H1 (cell line): ENCODE data around the gene H2AZ1. TPM values are rescaled to one million over a fixed set of nuclear protein-coding genes. Genes with fewer than 3 reads are reported as not detected.
A peak's percentile ranks its signal among the peaks of the same experiment; 100 is the strongest.

Source experiments
- CTCF ChIA-PET: fragments of 300-600 bp; sonication (Branson Sonifier 250); formaldehyde crosslinking; loops from one replicate; lab custom pipeline; 2021; ENCODE audit not compliant: partially characterized antibody; lab: Charles Lee
- POLR2A ChIA-PET: fragments of 300-600 bp; sonication (Branson Sonifier 250); formaldehyde crosslinking; loops from one replicate; lab custom pipeline; 2021; ENCODE audit warnings: inconsistent platforms; ENCODE audit not compliant: partially characterized antibody; lab: Charles Lee
- DNase-seq, 2 experiments: peaks; one replicate each; pipeline versions ENCODE4 v3.0.0 to v3.0.0-alpha.2; 2010 to 2022; ENCODE audit warnings: low spot score in 2 of 2, low read depth in 1 of 2, mixed read lengths in 1 of 2
- FAIRE-seq: peaks from 2 replicates; lab custom pipeline; 2011; peaks lifted over from hg19 to GRCh38; lab: Jason Lieb, UNC
- H2AFZ ChIP-seq: 2 replicates; pipeline ENCODE4 v1.8.1; 2012; ENCODE audit warnings: low read length, inconsistent platforms
- H2AK5ac ChIP-seq: 2 replicates; pipeline ENCODE4 v1.6.1; 2013; ENCODE audit warnings: low read depth, low read length
- H2BK120ac ChIP-seq: replicated peaks from 2 replicates; pipeline ENCODE3; 2013; ENCODE audit warnings: low read depth, low read length, inconsistent platforms
- H2BK12ac ChIP-seq: 2 replicates; pipeline ENCODE4 v1.6.1; 2013; ENCODE audit warnings: low read depth, low read length
- H2BK15ac ChIP-seq: 2 replicates; pipeline ENCODE4 v1.6.1; 2013; ENCODE audit warnings: low read length
- H2BK20ac ChIP-seq: 2 replicates; pipeline ENCODE4 v1.6.1; 2013; ENCODE audit warnings: low read length
- H2BK5ac ChIP-seq: 2 replicates; pipeline ENCODE4 v1.6.1; 2013; ENCODE audit warnings: low read depth, low read length
- H3K14ac ChIP-seq: 2 replicates; pipeline ENCODE4 v1.6.1; 2013; ENCODE audit warnings: inconsistent platforms; ENCODE audit not compliant: insufficient read length
- H3K18ac ChIP-seq: 2 replicates; pipeline ENCODE4 v1.6.1; 2013; ENCODE audit warnings: low read length; ENCODE audit errors: extremely low read depth
- H3K23ac ChIP-seq: 2 replicates; pipeline ENCODE4 v1.6.1; 2013; ENCODE audit warnings: inconsistent platforms; ENCODE audit not compliant: insufficient read length
- H3K23me2 ChIP-seq: 2 replicates; pipeline ENCODE4 v1.6.1; 2013; ENCODE audit warnings: low read depth, low read length
- H3K27ac ChIP-seq: 2 replicates; pipeline ENCODE4 v1.6.1; 2011; ENCODE audit warnings: low read depth, low read length, inconsistent platforms
- H3K27me3 ChIP-seq, 4 experiments: replicated peaks in 1 of 4; 1 replicate in 1 of 4; 2 replicates in 3 of 4; pipeline versions ENCODE4 v1.6.1 to v1.8.1; 2011 to 2013; ENCODE audit warnings: low read length in 3 of 4, mild to moderate bottlenecking in 3 of 4, inconsistent platforms in 2 of 4, mixed read lengths in 2 of 4, moderate library complexity in 1 of 4; ENCODE audit not compliant: control insufficient read depth in 3 of 4, insufficient read depth in 3 of 4; ENCODE audit errors: extremely low read depth in 1 of 4
- H3K36me3 ChIP-seq, 4 experiments: 2 replicates each; pipeline versions ENCODE4 v1.6.1 to v1.8.1; 2011 to 2013; ENCODE audit warnings: mild to moderate bottlenecking in 4 of 4, low read length in 3 of 4, moderate library complexity in 2 of 4, control low read depth in 1 of 4, inconsistent platforms in 1 of 4; ENCODE audit not compliant: insufficient read depth in 4 of 4, control insufficient read depth in 2 of 4
- H3K4ac ChIP-seq: replicated peaks from 2 replicates; pipeline ENCODE3; 2013; ENCODE audit warnings: low read length, low read depth, mixed read lengths, inconsistent platforms; ENCODE audit not compliant: insufficient read length
- H3K4me1 ChIP-seq, 4 experiments: replicated peaks in 1 of 4; 1 replicate in 1 of 4; 2 replicates in 3 of 4; pipeline versions ENCODE4 v1.6.1 to v1.8.1; 2011 to 2013; ENCODE audit warnings: low read length in 3 of 4, inconsistent platforms in 2 of 4, mixed read lengths in 1 of 4; ENCODE audit not compliant: insufficient read depth in 4 of 4, control insufficient read depth in 3 of 4
- H3K4me2 ChIP-seq, 2 experiments: 2 replicates each; pipeline versions ENCODE4 v1.6.1 to v1.8.1; 2011 to 2013; ENCODE audit warnings: low read depth in 2 of 2, low read length in 2 of 2, control low read depth in 1 of 2, inconsistent platforms in 1 of 2, mild to moderate bottlenecking in 1 of 2; ENCODE audit not compliant: insufficient read depth in 1 of 2
- H3K4me3 ChIP-seq, 4 experiments: fragments of 200-600, 300-600 bp in 1 of 4; sonication (generic), shearing (Covaris generic), sonication (Bioruptor Twin) in 1 of 4; 2 replicates each; pipeline versions ENCODE4 v1.5.1 to v1.8.1; 2011 to 2016; ENCODE audit warnings: low read length in 4 of 4, low read depth in 3 of 4, control low read depth in 2 of 4, inconsistent platforms in 2 of 4, mild to moderate bottlenecking in 2 of 4, mixed read lengths in 1 of 4, moderate library complexity in 1 of 4; ENCODE audit not compliant: insufficient read depth in 2 of 4; ENCODE audit errors: extremely low read depth in 1 of 4
- H3K56ac ChIP-seq: replicated peaks from 2 replicates; pipeline ENCODE3; 2013; ENCODE audit warnings: low read depth, mild to moderate bottlenecking, mixed read lengths, low read length, inconsistent platforms; ENCODE audit not compliant: insufficient read length
- H3K79me1 ChIP-seq: 2 replicates; pipeline ENCODE4 v1.6.1; 2013; ENCODE audit warnings: low read depth, low read length, control low read depth
- H3K79me2 ChIP-seq, 2 experiments: 2 replicates each; pipeline versions ENCODE4 v1.6.1 to v1.8.1; 2012 to 2013; ENCODE audit warnings: low read length in 2 of 2, mild to moderate bottlenecking in 2 of 2, inconsistent platforms in 1 of 2; ENCODE audit not compliant: insufficient read depth in 2 of 2, control insufficient read depth in 1 of 2
- H3K9ac ChIP-seq, 4 experiments: replicated peaks in 1 of 4; 1 replicate in 1 of 4; 2 replicates in 3 of 4; pipeline versions ENCODE4 v1.6.1 to v1.8.1; 2011 to 2013; ENCODE audit warnings: low read depth in 3 of 4, low read length in 3 of 4, control low read depth in 2 of 4, mild to moderate bottlenecking in 2 of 4, moderate library complexity in 2 of 4, inconsistent platforms in 1 of 4; ENCODE audit errors: extremely low read depth in 1 of 4
- H3K9me3 ChIP-seq, 2 experiments: 2 replicates each; pipeline versions ENCODE4 v1.6.1 to v1.8.1; 2012 to 2013; ENCODE audit warnings: mild to moderate bottlenecking in 2 of 2, moderate library complexity in 2 of 2, control low read depth in 1 of 2, inconsistent platforms in 1 of 2, low read depth in 1 of 2, low read length in 1 of 2, mixed read lengths in 1 of 2; ENCODE audit not compliant: insufficient read depth in 2 of 2
- H4K20me1 ChIP-seq, 2 experiments: replicated peaks in 1 of 2; 2 replicates each; pipeline versions ENCODE3 to v1.8.1; 2011 to 2013; ENCODE audit warnings: inconsistent platforms in 2 of 2, low read length in 2 of 2, mild to moderate bottlenecking in 1 of 2; ENCODE audit not compliant: insufficient read depth in 2 of 2, control insufficient read depth in 1 of 2
- H4K5ac ChIP-seq: 2 replicates; pipeline ENCODE4 v1.6.1; 2013; ENCODE audit warnings: low read length, low read depth, mixed read lengths, inconsistent platforms; ENCODE audit not compliant: insufficient read length
- H4K8ac ChIP-seq: 2 replicates; pipeline ENCODE4 v1.8.0; 2013; ENCODE audit warnings: mild to moderate bottlenecking, moderate library complexity, low read length, inconsistent platforms; ENCODE audit not compliant: insufficient read depth; ENCODE audit errors: extremely low read depth
- H4K91ac ChIP-seq: replicated peaks from 2 replicates; pipeline ENCODE3; 2013; ENCODE audit warnings: low read length, mixed read lengths, inconsistent platforms; ENCODE audit not compliant: insufficient read length
- WGBS, 2 experiments: shearing (Covaris generic) in 1 of 2; methylation state at CpG; one replicate each; pipeline versions ENCODE4 v1.1.6 to v1.1.7; 2013 to 2015; ENCODE audit warnings: low lambda C conversion rate in 2 of 2, mixed read lengths in 2 of 2, inconsistent platforms in 1 of 2, low coverage in 1 of 2, missing lambda C conversion rate in 1 of 2; ENCODE audit not compliant: insufficient replicate concordance in 2 of 2, insufficient coverage in 1 of 2, insufficient read length in 1 of 2; ENCODE audit errors: extremely low coverage in 1 of 2, missing lambda C conversion rate in 1 of 2; 5-methylcytosine and 5-hydroxymethylcytosine counted together
- polyA plus RNA-seq, 7 experiments: library from polyadenylated mRNA; depleted of rRNA in 3 of 7; stranded (reverse) in 5 of 7; unstranded in 2 of 7; fragments of >200 nt in 5 of 7; fragments of 200-250 nt in 2 of 7; gene quantifications; 1 replicate in 5 of 7; 2 replicates in 1 of 7; 4 replicates in 1 of 7; pipeline versions ENCODE4 v1.2.1 to v1.2.3, GENCODE V29; 2011 to 2013; ENCODE audit warnings: missing spikeins in 2 of 7, mixed read lengths in 2 of 7
- total RNA-seq: library from RNA; stranded (reverse); fragmentation: NEBNext Ultra II Directional; extraction: Animal tissue kit (Norgen Biotek cat#: 25700); gene quantifications from 2 replicates; pipeline ENCODE4 v1.2.1, GENCODE V29; 2021

H2AZ1 gene
- total and polyA plus RNA-seq, 2 of the 8 experiments (the other 6 are each of a cell fraction or from before 2014, with no cell fraction given) = 831 to 898 TPM

GRCh38 chr4:99947190-99947578, 2.9 kb downstream of the H2AZ1 start:
- Histone ChIP-seq H4K20me1 (peaks cover 7 to 9% of the 10 kb centered on the region in 2 experiments), H2BK120ac (peak overlapping the region; percentile 39), H2BK12ac (peak overlapping the region; percentile 28; the same call in 1 of the 2 replicates), H2AFZ (no peak overlapping the region), H2BK15ac (no peak overlapping the region), H2BK5ac (peak overlapping the region; percentile 74), H3K14ac (no peak overlapping the region), H3K79me2 (peaks cover 0 to 59% of the 10 kb centered on the region in 2 experiments; a peak in 2 of 4 replicates), H2AK5ac (no peak overlapping the region), H3K23ac (no peak overlapping the region), H3K79me1 (no peaks in the 10 kb centered on the region), H3K9me3 (no peaks in the 10 kb centered on the region), H3K18ac (no peak overlapping the region), H3K4me1 (peaks cover 0 to 14% (median 7%) of the 10 kb centered on the region in 4 experiments; a peak in 5 of 7 replicates), H3K4me3 (peak overlapping the region; percentile 63 to 100 (median 74)), H3K4me2 (peak overlapping the region; percentile 65 to 87), H3K36me3 (peaks cover 9 to 23% (median 12%) of the 10 kb centered on the region in 4 experiments), H4K8ac (no peak overlapping the region), H3K27ac (peak overlapping the region; percentile 69), H3K4ac (no peak overlapping the region), H3K9ac (peak overlapping the region in 3 of 4 experiments; percentile 74 to 78 (median 76); a peak in 6 of 7 replicates), H2BK20ac (no peak overlapping the region), H4K5ac (peak overlapping the region; percentile 73), H3K56ac (no peak overlapping the region), H3K23me2 (peaks cover 4% of the 10 kb centered on the region), H3K27me3 (no peaks in the 10 kb centered on the region), H4K91ac (no peak overlapping the region)
- ChIA-PET POLR2A (interaction anchor here (0.6 to 5.6 kb wide), 11 partner anchors 10 to 767 kb away, joined by 3 to 83 read pairs (median 5); partner anchors contain the start of gene LAMTOR3), CTCF (interaction anchor here (1.1 to 1.5 kb wide), 2 partner anchors 11 to 61 kb away, joined by 3 to 4 read pairs; no protein-coding TSS in a partner anchor)
- WGBS, 2 experiments = 27% methylated on average over 8 of the region's 8 CpGs; no CpG with 5 or more reads in 1 of the 2 experiments
- DNase-seq = no peak
- no peak for FAIRE-seq
